Loucy (cell line): ENCODE measurements around the gene TACR2.

Experiments used
- H2AFZ ChIP-seq: fragments of 200-600 bp; sonication (generic); 2 replicates; pipeline ENCODE4 v1.6.0; 2016; ENCODE audit warnings: antibody characterized with exemption, mild to moderate bottlenecking, low read length, moderate library complexity
- H3F3A ChIP-seq: fragments of 200-600 bp; 2 replicates; pipeline ENCODE4 v1.6.0; 2016; ENCODE audit warnings: antibody characterized with exemption, low read depth, mild to moderate bottlenecking
- H3K27me3 ChIP-seq: fragments of 200-600 bp; sonication (generic); 2 replicates; pipeline ENCODE4 v1.6.1; 2014; ENCODE audit warnings: low read length, mild to moderate bottlenecking; ENCODE audit not compliant: insufficient read depth, poor library complexity, severe bottlenecking
- H3K36me3 ChIP-seq: fragments of 200-600 bp; sonication (generic); 2 replicates; pipeline ENCODE4 v1.6.1; 2016; ENCODE audit warnings: low read length; ENCODE audit not compliant: insufficient read depth
- H3K4me1 ChIP-seq: fragments of 200-600 bp; sonication (generic); 2 replicates; pipeline ENCODE4 v1.5.1; 2014; ENCODE audit warnings: low read length, mild to moderate bottlenecking; ENCODE audit not compliant: insufficient read depth, poor library complexity, severe bottlenecking
- H3K4me2 ChIP-seq: fragments of 200-600 bp; sonication (generic); 2 replicates; pipeline ENCODE4 v1.6.0; 2014; ENCODE audit warnings: antibody characterized with exemption, low read length, low read depth, mild to moderate bottlenecking; ENCODE audit not compliant: poor library complexity, severe bottlenecking
- H3K4me3 ChIP-seq: fragments of 200-600 bp; sonication (generic); 2 replicates; pipeline ENCODE4 v1.5.1; 2014; ENCODE audit warnings: low read length, mild to moderate bottlenecking, mixed read lengths; ENCODE audit not compliant: poor library complexity, severe bottlenecking
- H3K79me2 ChIP-seq: fragments of 200-600 bp; sonication (generic); 2 replicates; pipeline ENCODE4 v1.6.1; 2014; ENCODE audit warnings: low read length; ENCODE audit not compliant: insufficient read depth
- H3K9ac ChIP-seq: fragments of 200-600 bp; sonication (generic); 2 replicates; pipeline ENCODE4 v1.6.0; 2014; ENCODE audit warnings: mild to moderate bottlenecking, low read depth, low read length, moderate library complexity; ENCODE audit not compliant: poor library complexity, severe bottlenecking
- H3K9me2 ChIP-seq: fragments of 200-600 bp; sonication (generic); replicated peaks from 2 replicates; pipeline ENCODE4 v1.6.1; 2016; ENCODE audit warnings: low read depth, low read length, mixed read lengths
- H3K9me3 ChIP-seq: fragments of 200-600 bp; sonication (generic); 2 replicates; pipeline ENCODE4 v1.6.1; 2014; ENCODE audit warnings: mild to moderate bottlenecking, antibody characterized with exemption, low read length, low read depth; ENCODE audit not compliant: insufficient read depth
- H4K20me1 ChIP-seq: fragments of 200-600 bp; sonication (generic); 2 replicates; pipeline ENCODE4 v1.6.0; 2014; ENCODE audit warnings: antibody characterized with exemption, low read length, mild to moderate bottlenecking; ENCODE audit not compliant: insufficient read depth, poor library complexity, severe bottlenecking
- EZH2phosphoT487 ChIP-seq: fragments of 200-600 bp; IDR thresholded peaks from 2 replicates; pipeline ENCODE4 v1.6.1; 2018; ENCODE audit warnings: antibody characterized with exemption, mild to moderate bottlenecking, moderate library complexity, borderline replicate concordance
- TF ChIP-seq, protein P1 (sequence below): fragments of 200-600 bp; sonication (generic); conservative IDR thresholded peaks from 2 replicates; pipeline ENCODE4 v1.5.1; 2014; ENCODE audit warnings: mild to moderate bottlenecking, antibody characterized with exemption, low read length

TACR2 gene

DNA sequence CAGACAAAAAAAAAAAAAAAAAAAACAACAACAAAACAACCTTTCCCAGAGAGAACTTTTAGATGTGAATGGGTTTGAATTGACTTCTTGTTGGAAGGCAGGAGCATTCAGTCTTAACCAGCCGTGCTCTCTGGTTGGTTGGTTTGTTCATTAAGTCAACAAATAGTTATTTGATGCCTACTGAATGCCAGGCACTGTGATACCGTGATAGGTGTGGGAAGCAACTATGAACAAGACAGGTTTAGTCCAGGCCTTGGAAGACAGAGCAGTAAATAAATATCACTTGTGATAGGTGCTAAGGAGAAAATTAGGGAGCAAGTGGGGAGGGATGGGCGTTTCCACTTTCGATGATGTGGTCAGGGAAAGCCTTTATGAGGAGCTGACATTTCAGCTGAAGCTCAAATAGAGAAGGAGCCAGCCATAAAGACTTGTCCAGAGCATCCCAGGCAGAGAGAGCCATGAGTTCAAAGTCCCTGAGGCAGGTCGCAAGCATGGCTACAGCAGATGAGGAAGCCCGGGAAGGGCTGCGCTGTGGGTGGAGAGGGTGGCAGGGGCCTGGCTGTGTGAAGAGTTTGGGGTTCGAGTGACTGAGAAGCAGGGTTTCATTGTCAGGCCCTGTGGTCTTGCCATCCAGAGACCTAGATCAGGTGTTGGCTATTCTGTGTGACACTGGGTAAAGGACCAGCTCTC, 42.5 kb upstream of the TACR2 start:
- no peaks in the 10 kb centered on the region for H3K27me3 ChIP-seq
- no peak overlapping the region for H3K4me2 ChIP-seq
- H2AFZ ChIP-seq, result no peak overlapping the region
- no peaks in the 10 kb centered on the region for H3K36me3 ChIP-seq
- H3F3A ChIP-seq, result no peaks in the 10 kb centered on the region
- peaks cover 10% of the 10 kb centered on the region for H3K4me1 ChIP-seq
- no peaks in the 10 kb centered on the region for H3K79me2 ChIP-seq
- H3K9me2 ChIP-seq, result no peaks in the 10 kb centered on the region
- H3K4me3 ChIP-seq, result no peak overlapping the region
- H3K9ac ChIP-seq, result no peak overlapping the region
- TF ChIP-seq, protein P1, sequence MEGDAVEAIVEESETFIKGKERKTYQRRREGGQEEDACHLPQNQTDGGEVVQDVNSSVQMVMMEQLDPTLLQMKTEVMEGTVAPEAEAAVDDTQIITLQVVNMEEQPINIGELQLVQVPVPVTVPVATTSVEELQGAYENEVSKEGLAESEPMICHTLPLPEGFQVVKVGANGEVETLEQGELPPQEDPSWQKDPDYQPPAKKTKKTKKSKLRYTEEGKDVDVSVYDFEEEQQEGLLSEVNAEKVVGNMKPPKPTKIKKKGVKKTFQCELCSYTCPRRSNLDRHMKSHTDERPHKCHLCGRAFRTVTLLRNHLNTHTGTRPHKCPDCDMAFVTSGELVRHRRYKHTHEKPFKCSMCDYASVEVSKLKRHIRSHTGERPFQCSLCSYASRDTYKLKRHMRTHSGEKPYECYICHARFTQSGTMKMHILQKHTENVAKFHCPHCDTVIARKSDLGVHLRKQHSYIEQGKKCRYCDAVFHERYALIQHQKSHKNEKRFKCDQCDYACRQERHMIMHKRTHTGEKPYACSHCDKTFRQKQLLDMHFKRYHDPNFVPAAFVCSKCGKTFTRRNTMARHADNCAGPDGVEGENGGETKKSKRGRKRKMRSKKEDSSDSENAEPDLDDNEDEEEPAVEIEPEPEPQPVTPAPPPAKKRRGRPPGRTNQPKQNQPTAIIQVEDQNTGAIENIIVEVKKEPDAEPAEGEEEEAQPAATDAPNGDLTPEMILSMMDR, result no peak
- TF ChIP-seq EZH2phosphoT487, result no peak
- no peaks in the 10 kb centered on the region for H3K9me3 ChIP-seq
- no peaks in the 10 kb centered on the region for H4K20me1 ChIP-seq

DNA sequence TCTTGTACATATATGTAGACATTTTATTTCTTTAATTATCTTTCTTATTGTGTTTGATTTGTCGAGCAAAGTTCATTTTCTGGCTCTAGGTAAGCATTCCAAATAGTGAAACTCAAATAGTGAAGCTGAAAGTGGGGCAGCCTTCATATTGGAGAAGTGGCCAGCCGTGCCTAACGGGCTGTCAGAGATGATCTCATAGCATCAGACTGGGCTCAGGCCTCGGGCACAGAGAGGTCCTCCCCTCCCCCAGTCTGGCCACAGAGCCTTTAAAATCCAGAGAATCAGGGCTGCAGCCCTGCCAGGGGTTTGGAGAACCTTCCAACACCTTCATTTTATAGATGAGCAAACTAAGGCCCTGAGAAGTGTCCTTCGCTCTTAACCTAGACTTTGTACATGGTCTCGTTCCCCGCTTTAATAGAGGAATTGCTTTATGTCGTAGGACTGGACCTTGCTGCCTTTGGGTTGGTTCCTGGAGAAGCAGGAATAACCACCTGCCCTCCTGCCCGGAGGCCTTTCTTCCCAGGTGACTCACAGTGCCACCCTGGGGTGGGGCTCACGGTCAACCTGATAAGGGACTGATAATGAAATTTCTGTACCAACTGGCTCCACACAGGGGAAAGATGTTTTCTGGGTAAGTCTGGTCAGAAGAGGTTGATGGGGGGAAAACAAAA, 41.8 kb upstream of the TACR2 start:
- no peaks in the 10 kb centered on the region for H3F3A ChIP-seq
- H2AFZ ChIP-seq, result no peak overlapping the region
- H3K4me1 ChIP-seq, result peaks cover 6% of the 10 kb centered on the region

DNA sequence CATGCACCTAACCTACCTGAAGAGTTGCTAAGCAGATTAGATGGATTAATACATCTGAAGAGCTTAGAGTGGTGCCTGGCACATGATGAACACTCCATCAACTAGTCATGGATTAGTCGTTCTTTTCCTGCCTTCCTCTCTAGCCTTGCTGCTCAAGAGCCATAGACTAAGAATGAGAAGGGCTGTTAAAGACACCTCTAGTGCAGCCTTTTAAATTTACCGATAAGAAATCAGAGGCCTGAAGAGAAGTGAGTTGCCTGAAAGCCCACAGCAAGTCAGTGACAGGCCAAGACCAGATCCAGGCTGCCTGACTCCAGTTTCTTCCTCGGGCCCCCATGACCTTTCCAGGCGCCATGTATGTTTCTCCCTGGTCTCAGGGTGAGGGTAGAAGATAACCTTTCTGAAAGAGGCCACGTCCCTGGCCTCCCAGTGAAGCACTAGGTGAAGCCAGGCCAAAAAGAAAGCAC, 41.1 kb upstream of the TACR2 start:
- Histone ChIP-seq H3K9ac (no peak overlapping the region), H3K27me3 (no peaks in the 10 kb centered on the region), H3K4me1 (peaks cover 6% of the 10 kb centered on the region), H2AFZ (no peak overlapping the region), H3K79me2 (no peaks in the 10 kb centered on the region), H3K4me3 (no peak overlapping the region), H3K4me2 (no peak overlapping the region), H3K9me2 (no peaks in the 10 kb centered on the region), H4K20me1 (no peaks in the 10 kb centered on the region), H3F3A (no peaks in the 10 kb centered on the region), H3K36me3 (no peaks in the 10 kb centered on the region), H3K9me3 (no peaks in the 10 kb centered on the region)
- no peak for TF ChIP-seq EZH2phosphoT487
- TF ChIP-seq, protein P1, result no peak

More for the DNA sequence above, 41.8 kb upstream of the TACR2 start:
- no peaks in the 10 kb centered on the region for H3K79me2 ChIP-seq
- no peaks in the 10 kb centered on the region for H3K36me3 ChIP-seq
- no peaks in the 10 kb centered on the region for H4K20me1 ChIP-seq
- H3K9me3 ChIP-seq, result no peaks in the 10 kb centered on the region
- no peak overlapping the region for H3K4me2 ChIP-seq
- H3K4me3 ChIP-seq, result no peak overlapping the region
- no peaks in the 10 kb centered on the region for H3K27me3 ChIP-seq
- no peak overlapping the region for H3K9ac ChIP-seq
- no peaks in the 10 kb centered on the region for H3K9me2 ChIP-seq
- no peak for TF ChIP-seq EZH2phosphoT487
- TF ChIP-seq, protein P1, result no peak
